ENCODE data around the gene ACBD3. TPM values are rescaled to one million over a fixed set of nuclear protein-coding genes. Genes with fewer than 3 reads are reported as not detected.

The ACBD3 gene
- total RNA-seq, 4 donors from 2014 or later: 33.5 to 95.8 (median 46.8) TPM

- intact Hi-C loops (cut with DNase I; ENCODE audit: low total_unique reads): no loop called here
- TF ChIP-seq CTCF (IDR thresholded peaks at IDR 0.05) (no peak), POLR2A (IDR thresholded peaks at IDR 0.05) (no peak)
- no peak for DNase-seq
- no peak overlapping the region for H3K4me3 ChIP-seq
- no peaks in the 10 kb centered on the region for H3K4me1 ChIP-seq
- H3K36me3 ChIP-seq: no peaks in the 10 kb centered on the region
- no peak overlapping the region for H3K27ac ChIP-seq
- H3K27me3 ChIP-seq: no peaks in the 10 kb centered on the region
- H3K9me3 ChIP-seq: no peaks in the 10 kb centered on the region
These were observed 28.7 kb upstream of the ACBD3 start for GRCh38 chr1:226215239-226215638.

- Histone ChIP-seq H3K9me3 (no peaks in the 10 kb centered on the region), H3K27me3 (no peaks in the 10 kb centered on the region), H3K27ac (no peak overlapping the region), H3K4me1 (no peaks in the 10 kb centered on the region), H3K36me3 (no peaks in the 10 kb centered on the region), H3K4me3 (no peak overlapping the region)
- intact Hi-C loops (cut with DNase I; ENCODE audit: low total_unique reads): no loop called here
- TF ChIP-seq POLR2A (IDR thresholded peaks at IDR 0.05) (no peak), CTCF (IDR thresholded peaks at IDR 0.05) (no peak)
- DNase-seq: no peak
These were observed 26.0 kb upstream of the ACBD3 start for GRCh38 chr1:226212545-226212944.

- TF ChIP-seq POLR2A (IDR thresholded peaks at IDR 0.05): no peak
- TF ChIP-seq CTCF (IDR thresholded peaks at IDR 0.05): no peak
- no peak for DNase-seq
- Histone ChIP-seq H3K27me3 (no peaks in the 10 kb centered on the region), H3K36me3 (no peaks in the 10 kb centered on the region), H3K27ac (no peak overlapping the region), H3K4me1 (no peaks in the 10 kb centered on the region), H3K4me3 (no peak overlapping the region), H3K9me3 (no peaks in the 10 kb centered on the region)
- intact Hi-C loops (cut with DNase I; ENCODE audit: low total_unique reads): no loop called here
These were observed 24.8 kb upstream of the ACBD3 start for GRCh38 chr1:226211181-226211821.

- no peak overlapping the region for H3K27ac ChIP-seq
- H3K36me3 ChIP-seq: no peaks in the 10 kb centered on the region
- intact Hi-C loops (cut with DNase I; ENCODE audit: low total_unique reads): no loop called here
- H3K4me1 ChIP-seq: no peaks in the 10 kb centered on the region
- no peaks in the 10 kb centered on the region for H3K27me3 ChIP-seq
- no peak overlapping the region for H3K4me3 ChIP-seq
- no peaks in the 10 kb centered on the region for H3K9me3 ChIP-seq
- TF ChIP-seq CTCF (IDR thresholded peaks at IDR 0.05): no peak
- no peak for TF ChIP-seq POLR2A (IDR thresholded peaks at IDR 0.05)
- DNase-seq: no peak
These were observed 24.1 kb upstream of the ACBD3 start for GRCh38 chr1:226210571-226211176.

- no peaks in the 10 kb centered on the region for H3K9me3 ChIP-seq
- no peak for DNase-seq
- intact Hi-C loops (cut with DNase I; ENCODE audit: low total_unique reads): no loop called here
- H3K4me3 ChIP-seq: no peak overlapping the region
- no peaks in the 10 kb centered on the region for H3K36me3 ChIP-seq
- no peaks in the 10 kb centered on the region for H3K4me1 ChIP-seq
- H3K27me3 ChIP-seq: peaks cover 0 to 4% of the 10 kb centered on the region in 2 donors
- no peak overlapping the region for H3K27ac ChIP-seq
- TF ChIP-seq CTCF (IDR thresholded peaks at IDR 0.05) (no peak), POLR2A (IDR thresholded peaks at IDR 0.05) (no peak)
These were observed 22.9 kb upstream of the ACBD3 start for GRCh38 chr1:226209307-226210059.

All from uterus (tissue), 4 donors.